HepG2 (cell line): ENCODE measurements around the gene GNAZ. TPM values are rescaled to one million over a fixed set of nuclear protein-coding genes. Genes with fewer than 3 reads are reported as not detected.
A peak's percentile ranks its signal among the peaks of the same experiment; 100 is the strongest.

Source experiments
- E2F1 ChIP-seq: sonication (generic); formaldehyde crosslinking; IDR thresholded peaks from 2 replicates; pipeline ENCODE4 v1.5.0; 2020; ENCODE audit warnings: missing genetic modification reagents
- HNRNPL ChIP-seq: fragments of 200-400 bp; formaldehyde crosslinking; IDR thresholded peaks from 2 replicates; pipeline ENCODE4 v1.6.1; 2017; ENCODE audit warnings: mild to moderate bottlenecking, low read depth, low read length
- NONO ChIP-seq, 2 experiments: fragments of 450-650 bp in 1 of 2; sonication (generic) in 1 of 2; formaldehyde crosslinking in 1 of 2; IDR thresholded peaks in 1 of 2; conservative IDR thresholded peaks in 1 of 2; 2 replicates each; pipeline versions ENCODE4 v1.6.1 to v1.8.0; 2017 to 2022; ENCODE audit warnings: mild to moderate bottlenecking in 1 of 2, missing genetic modification reagents in 1 of 2, moderate library complexity in 1 of 2
- PAF1 ChIP-seq: IDR thresholded peaks from 2 replicates; pipeline ENCODE4 v1.6.1; 2016; ENCODE audit warnings: missing genetic modification reagents, missing compliant biosample characterization
- ZBTB33 ChIP-seq: sonication (generic); formaldehyde crosslinking; IDR thresholded peaks from 2 replicates; pipeline ENCODE4 v1.4.0; 2020; ENCODE audit warnings: missing genetic modification reagents
- ZNF281 ChIP-seq: sonication (generic); formaldehyde crosslinking; IDR thresholded peaks from 2 replicates; pipeline ENCODE4 v1.4.0; 2020; ENCODE audit warnings: missing genetic modification reagents, borderline replicate concordance
- ZNF382 ChIP-seq: sonication (generic); formaldehyde crosslinking; IDR thresholded peaks from 2 replicates; pipeline ENCODE4 v1.5.0; 2020; ENCODE audit warnings: missing genetic modification reagents, mild to moderate bottlenecking, borderline replicate concordance
- ZNF580 ChIP-seq: IDR thresholded peaks from 2 replicates; pipeline ENCODE4 v1.6.1; 2016; ENCODE audit warnings: low read depth, borderline replicate concordance
- ZNF646 ChIP-seq: sonication (generic); formaldehyde crosslinking; IDR thresholded peaks from 2 replicates; pipeline ENCODE4 v1.9.0; 2021; ENCODE audit warnings: mild to moderate bottlenecking, missing genetic modification reagents
- ZNF792 ChIP-seq: IDR thresholded peaks from 2 replicates; pipeline ENCODE4 v1.6.1; 2016
- polyA plus RNA-seq, 8 experiments: library from polyadenylated mRNA; depleted of rRNA in 3 of 8; stranded (reverse) in 7 of 8; unstranded in 1 of 8; fragments of >200 nt; fragmentation: Illumina TruSeq in 4 of 8; extraction: Trizol in 4 of 8; gene quantifications; 2 replicates each; pipeline versions ENCODE4 v1.2.1 to v1.2.3, GENCODE V29; 2011 to 2016; ENCODE audit warnings: low read depth in 4 of 8, missing spikeins in 1 of 8, mixed read lengths in 1 of 8; ENCODE audit not compliant: insufficient read depth in 1 of 8
- total RNA-seq, 5 experiments: library from RNA; depleted of rRNA; stranded (reverse); fragments of >200 nt; fragmentation: Illumina TruSeq; extraction: Trizol; gene quantifications; 2 replicates each; pipeline ENCODE4 v1.2.3, GENCODE V29; 2016; ENCODE audit warnings: low read depth in 1 of 5

Gene GNAZ
- total and polyA plus RNA-seq, 2 of the 13 experiments (the other 11 are each of a cell fraction or from before 2014, with no cell fraction given), result 11.4 to 22.3 TPM

GRCh38 chr22:23106906-23107367 lies 36.6 kb downstream of the GNAZ start (continued):
- TF ChIP-seq ZBTB33 (CRISPR knock-in tag), result 0 out of 2 replicates have a peak, but pooled peaks have one; percentile 10
- TF ChIP-seq ZNF580 (CRISPR knock-in tag), result no peak
- TF ChIP-seq E2F1, result no peak
- TF ChIP-seq ZNF382, result no peak
- no peak for TF ChIP-seq PAF1 (CRISPR knock-in tag)
- peak; percentile 100 for TF ChIP-seq ZNF792 (CRISPR knock-in tag)
- peak; percentile 75; the same call in 1 of the 2 replicates for TF ChIP-seq HNRNPL
- no peak for TF ChIP-seq NONO (IDR thresholded peaks at IDR 0.05)
- no peak for TF ChIP-seq NONO (CRISPR knock-in tag; conservative IDR thresholded peaks at IDR 0.05)
- no peak for TF ChIP-seq ZNF646 (CRISPR knock-in tag)
- peak; percentile 26; the same call in 1 of the 2 replicates for TF ChIP-seq ZNF281
